Ramos (cell line): ENCODE results near the gene SORBS2.

Experiments
- in situ Hi-C: fragments of 300-500 bp; cut with MboI; formaldehyde crosslinking; loops from one replicate; pipeline ENCODE4 v1.14.3; 2022; ENCODE audit warnings: low sequenced_read_pairs; ENCODE audit not compliant: unreplicated experiment

The SORBS2 gene

GRCh38 chr4:185654965-185655554, 156.9 kb downstream of the SORBS2 start:
- in situ Hi-C loops = no loop called here

- in situ Hi-C loops = no loop called here
Measured at GRCh38 chr4:185654311-185654710, 157.7 kb downstream of the SORBS2 start.

DNA sequence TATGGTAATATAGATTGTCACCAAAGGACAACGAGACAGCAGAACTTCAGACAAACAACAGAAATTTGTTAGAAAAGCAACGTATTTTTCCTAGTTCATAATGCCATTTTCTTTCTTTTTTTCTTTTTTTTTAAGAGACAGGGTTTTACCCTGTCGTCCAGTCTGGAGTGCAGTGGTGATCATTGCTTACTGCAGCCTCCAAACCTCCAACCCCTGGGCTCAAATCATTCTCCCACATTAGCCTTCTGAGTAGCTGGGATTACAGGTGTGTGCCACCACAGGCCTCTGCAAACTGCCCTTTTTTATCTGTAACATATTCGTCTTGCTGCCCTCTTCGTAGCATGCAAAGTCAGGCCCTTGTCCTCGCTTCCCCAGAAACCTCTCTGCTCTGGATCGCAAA, 160.1 kb downstream of the SORBS2 start:
- in situ Hi-C loops = no loop called here

DNA sequence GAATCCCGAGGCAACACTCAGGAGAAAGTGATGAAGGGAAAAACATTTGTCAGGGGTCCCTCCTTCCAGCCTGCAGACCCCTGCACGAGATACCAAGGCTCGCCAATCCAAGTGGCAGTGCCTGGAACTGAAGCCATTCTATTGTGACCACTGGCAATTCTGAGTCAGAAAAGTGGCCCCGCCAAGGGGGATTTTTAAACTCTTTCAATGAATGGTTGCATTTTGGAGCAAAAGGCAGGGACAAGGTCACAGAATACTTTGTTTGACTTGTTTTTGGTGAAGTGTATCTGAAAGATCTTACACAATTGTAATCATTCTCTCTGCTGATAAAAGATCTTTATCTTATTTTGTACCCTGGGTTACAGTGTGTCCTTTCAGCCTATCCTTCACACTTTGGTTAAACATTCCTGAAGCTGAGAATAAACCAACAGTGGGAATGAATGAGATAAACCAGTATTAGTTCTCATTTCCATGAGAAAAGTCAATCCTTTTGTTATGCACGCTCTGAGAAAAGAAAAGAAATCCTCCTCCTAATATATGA, 160.8 kb downstream of the SORBS2 start:
- in situ Hi-C loops = no loop called here

DNA sequence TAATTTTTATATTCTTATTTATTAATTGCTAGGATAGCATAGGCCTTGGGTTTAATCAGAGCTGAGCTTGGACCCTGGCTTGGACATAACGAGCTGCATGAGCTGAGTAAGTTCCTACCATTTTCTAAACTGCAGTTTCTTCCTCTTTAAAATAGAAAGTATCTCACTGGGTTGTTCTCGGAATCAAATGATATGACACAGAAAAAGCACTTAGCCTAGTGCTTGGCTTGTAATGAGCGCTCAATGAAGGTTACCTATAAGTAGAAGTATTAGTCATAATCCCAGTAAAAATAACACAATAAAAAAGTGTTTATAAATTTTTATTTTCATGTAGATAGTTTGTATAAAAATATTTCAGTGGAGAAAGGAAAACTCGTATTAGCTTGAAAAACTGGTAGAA, 163.4 kb downstream of the SORBS2 start:
- in situ Hi-C loops = no loop called here

DNA sequence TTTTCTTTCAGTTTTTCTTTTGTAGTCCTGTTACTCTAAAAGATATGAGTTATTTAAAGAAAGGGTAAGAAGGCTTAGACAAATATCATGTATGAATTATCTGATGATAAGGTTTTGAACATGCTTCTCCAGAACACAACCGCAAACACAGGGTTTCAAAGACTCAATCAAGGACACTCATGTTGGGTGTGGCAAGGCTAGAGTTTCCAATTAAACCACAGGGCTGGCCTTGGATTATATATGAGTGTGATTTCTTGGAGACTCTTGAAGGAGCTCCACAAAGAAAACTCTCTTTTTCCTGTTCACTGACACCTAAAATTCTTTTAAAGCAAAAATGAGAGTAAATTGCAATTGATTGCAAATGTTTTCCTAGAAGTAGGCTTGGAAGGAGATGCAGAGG, 166.6 kb downstream of the SORBS2 start:
- in situ Hi-C loops = no loop called here

DNA sequence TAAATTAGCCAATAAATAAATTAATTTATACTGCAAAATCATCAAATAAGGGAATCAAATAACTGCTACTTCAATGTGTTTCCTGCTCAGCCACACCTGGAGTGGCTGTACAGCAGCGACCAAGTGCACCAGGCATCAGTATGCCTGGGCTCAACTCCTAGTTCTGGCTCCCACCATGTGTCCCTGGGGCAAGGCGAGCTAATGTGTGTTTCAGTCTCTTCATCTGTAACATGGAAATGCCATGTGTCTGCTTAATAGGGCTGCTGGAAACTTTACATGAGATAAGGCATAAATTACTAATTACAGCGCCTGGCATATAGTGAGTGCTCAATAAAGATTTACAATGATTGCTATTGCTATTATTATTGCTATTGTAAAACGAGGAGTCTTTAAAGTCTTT, 167.6 kb downstream of the SORBS2 start:
- in situ Hi-C loops = no loop called here

- in situ Hi-C loops = no loop called here
Measured at GRCh38 chr4:185642907-185643306, 169.1 kb downstream of the SORBS2 start.

GRCh38 chr4:185640811-185641675, 171.0 kb downstream of the SORBS2 start:
- in situ Hi-C loops = no loop called here

GRCh38 chr4:185638548-185639301, 173.3 kb downstream of the SORBS2 start:
- in situ Hi-C loops = loop anchor here (5.0 kb wide), 1 partner anchor 399 kb away; no protein-coding TSS in a partner anchor

GRCh38 chr4:185638093-185638492, 173.9 kb downstream of the SORBS2 start:
- in situ Hi-C loops = loop anchor here (5.0 kb wide), 1 partner anchor 399 kb away; no protein-coding TSS in a partner anchor

- in situ Hi-C loops = loop anchor here (5.0 kb wide), 1 partner anchor 400 kb away; no protein-coding TSS in a partner anchor
Measured at GRCh38 chr4:185637163-185637875, 174.7 kb downstream of the SORBS2 start.

- in situ Hi-C loops = no loop called here
Measured at GRCh38 chr4:185634066-185634652, 177.8 kb downstream of the SORBS2 start.

GRCh38 chr4:185626798-185627197, 185.2 kb downstream of the SORBS2 start:
- in situ Hi-C loops = no loop called here

DNA sequence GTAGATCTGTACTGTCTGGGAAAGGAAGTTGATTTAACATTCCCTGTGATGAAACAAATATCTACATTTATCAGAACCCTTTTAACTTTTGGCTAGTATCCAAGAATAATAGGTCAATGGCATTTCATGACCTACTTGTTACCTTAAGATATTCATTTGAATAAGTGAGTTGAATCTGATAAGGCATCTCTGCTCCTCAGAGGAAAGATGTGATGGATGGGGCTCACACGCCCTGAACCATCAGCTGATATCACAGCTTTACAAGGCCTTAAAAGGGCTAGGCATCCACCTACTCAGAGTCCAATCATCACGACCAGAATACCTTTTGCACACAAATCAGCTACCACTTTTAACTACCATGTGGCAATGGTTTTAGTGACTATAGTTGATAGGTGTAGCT, 186.5 kb downstream of the SORBS2 start:
- in situ Hi-C loops = no loop called here

DNA sequence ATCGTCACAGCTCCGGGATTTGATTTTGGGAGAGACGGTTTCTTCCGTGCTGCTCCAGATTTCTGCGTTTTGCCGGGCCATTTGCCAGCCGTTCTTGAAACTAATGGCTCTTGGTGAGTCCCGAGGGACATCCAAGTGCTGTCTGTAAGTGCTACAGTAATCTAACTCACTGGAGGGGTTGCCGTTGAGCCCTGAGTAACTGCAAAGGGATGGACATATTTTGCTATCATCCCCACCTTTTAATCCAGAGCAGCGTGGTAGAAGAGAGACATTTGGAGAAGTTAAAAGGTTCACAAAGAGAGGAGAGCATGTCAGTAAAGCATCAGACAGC, 187.8 kb downstream of the SORBS2 start:
- in situ Hi-C loops = loop anchor here (25.0 kb wide), 1 partner anchor 587 kb away; no protein-coding TSS in a partner anchor

GRCh38 chr4:185623444-185624258, 188.3 kb downstream of the SORBS2 start:
- in situ Hi-C loops = loop anchor here (25.0 kb wide), 1 partner anchor 586 kb away; no protein-coding TSS in a partner anchor

GRCh38 chr4:185608185-185608584, 203.8 kb downstream of the SORBS2 start:
- in situ Hi-C loops = loop anchor here (25.0 kb wide), 1 partner anchor 571 kb away; no protein-coding TSS in a partner anchor

- in situ Hi-C loops = loop anchor here (25.0 kb wide), 1 partner anchor 565 kb away; no protein-coding TSS in a partner anchor
Measured at GRCh38 chr4:185602397-185602796, 209.6 kb downstream of the SORBS2 start.
